Measurements from ENCODE around the gene RPLP1. TPM values are rescaled to one million over a fixed set of nuclear protein-coding genes. Genes with fewer than 3 reads are reported as not detected.

RPLP1 gene
- total RNA-seq, 1 donor from 2014 or later = 994 TPM

DNA sequence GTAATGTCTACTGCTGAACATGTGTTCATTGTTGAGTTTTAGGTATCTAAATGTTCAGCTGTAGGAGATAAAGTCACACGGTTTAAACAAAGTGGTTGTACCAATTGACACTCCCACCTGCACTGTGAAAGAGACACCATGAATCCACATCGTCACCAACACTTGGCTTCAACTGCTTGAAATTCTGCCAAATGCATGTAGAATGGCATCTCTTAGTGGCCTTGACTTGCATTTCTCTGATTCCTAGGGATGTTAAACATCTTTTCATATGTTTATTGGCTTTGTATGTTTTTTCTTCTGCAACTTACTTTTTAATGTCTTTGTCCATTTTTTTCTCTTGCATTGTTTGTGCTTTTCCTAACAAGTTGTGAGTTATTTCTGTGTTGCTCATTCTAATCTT is 43.4 kb downstream of the RPLP1 start:
- DNase-seq (ENCODE audit: low spot score) = no peak

DNA sequence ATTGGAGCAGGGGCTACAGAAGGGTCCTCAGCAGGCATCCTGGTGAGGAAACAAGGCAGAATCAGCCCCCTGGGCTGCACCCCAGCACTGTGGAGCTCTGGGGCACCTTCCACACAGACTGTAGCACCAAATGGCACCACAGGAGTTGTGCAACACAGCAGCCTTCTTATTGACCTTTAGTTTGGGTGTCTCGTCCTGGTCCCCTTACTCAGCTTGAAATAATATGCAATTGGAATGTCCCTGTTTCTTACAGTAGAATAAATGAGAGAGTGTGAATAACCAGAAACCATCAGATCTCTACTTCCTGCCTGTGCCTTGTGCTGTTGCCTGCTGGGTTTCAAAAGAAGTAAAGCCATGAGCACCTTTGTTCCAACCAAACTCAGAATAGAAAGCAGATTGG is 44.5 kb downstream of the RPLP1 start:
- no peak for DNase-seq (ENCODE audit: low spot score)

DNA sequence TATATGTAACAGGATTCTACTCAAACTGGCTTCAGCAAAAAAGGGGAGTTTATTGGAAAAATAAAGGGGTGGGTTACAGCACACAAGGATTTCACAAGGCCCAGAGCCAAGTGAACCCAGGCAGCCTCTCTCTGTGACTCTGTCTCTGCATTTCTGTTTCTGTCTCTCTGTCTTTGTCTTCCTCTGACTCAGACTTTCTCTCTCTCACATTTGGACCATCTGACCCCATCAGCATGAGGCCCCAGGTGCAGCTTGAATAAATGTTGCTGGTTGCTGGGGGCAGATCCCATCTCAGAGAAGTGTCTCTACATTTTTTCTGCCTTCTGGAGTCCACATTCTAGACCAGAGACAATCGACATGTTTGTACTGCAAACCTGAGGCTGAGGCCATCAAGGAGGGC is 45.0 kb downstream of the RPLP1 start:
- DNase-seq (ENCODE audit: low spot score) = no peak

DNA sequence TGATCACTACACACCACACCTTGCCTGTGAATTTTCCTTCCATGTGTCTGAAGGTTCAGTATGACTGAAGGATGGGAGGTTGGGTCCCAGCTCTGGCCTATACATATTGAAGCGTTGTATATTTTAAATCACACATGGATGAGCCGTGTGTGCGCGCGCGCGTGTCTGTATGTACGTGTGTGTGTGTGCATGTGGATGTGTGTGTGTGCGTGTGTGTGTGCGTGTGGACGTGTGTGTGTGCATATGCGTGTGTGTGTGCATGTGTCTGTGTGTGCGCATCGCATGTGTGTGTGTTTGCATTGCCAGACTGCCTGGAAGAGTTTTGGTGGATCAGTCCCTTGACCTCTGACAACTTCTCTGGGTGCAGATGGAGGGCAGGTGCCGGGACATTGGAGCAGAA is 45.7 kb downstream of the RPLP1 start:
- no peak for DNase-seq (ENCODE audit: low spot score)

DNA sequence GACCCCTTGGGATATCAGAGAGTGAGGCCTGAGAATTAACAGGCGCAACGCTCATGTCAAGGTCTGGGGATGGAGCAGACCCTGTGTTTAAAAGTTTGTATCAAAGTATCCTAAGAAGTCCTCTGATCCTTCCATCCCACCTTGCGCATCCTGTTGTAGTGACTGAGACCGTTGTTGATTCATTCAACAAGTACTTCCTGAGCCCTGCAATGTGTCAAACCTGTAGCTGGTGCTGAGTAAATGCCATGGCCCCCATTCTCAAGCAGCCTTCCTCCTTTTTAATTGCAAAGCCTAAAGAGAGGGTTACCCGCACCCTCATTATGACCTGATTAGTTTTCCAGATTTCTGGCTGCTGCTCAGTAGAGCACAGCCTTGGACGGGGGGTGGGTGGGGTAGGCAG is 46.4 kb downstream of the RPLP1 start:
- no peak for DNase-seq (ENCODE audit: low spot score)

DNA sequence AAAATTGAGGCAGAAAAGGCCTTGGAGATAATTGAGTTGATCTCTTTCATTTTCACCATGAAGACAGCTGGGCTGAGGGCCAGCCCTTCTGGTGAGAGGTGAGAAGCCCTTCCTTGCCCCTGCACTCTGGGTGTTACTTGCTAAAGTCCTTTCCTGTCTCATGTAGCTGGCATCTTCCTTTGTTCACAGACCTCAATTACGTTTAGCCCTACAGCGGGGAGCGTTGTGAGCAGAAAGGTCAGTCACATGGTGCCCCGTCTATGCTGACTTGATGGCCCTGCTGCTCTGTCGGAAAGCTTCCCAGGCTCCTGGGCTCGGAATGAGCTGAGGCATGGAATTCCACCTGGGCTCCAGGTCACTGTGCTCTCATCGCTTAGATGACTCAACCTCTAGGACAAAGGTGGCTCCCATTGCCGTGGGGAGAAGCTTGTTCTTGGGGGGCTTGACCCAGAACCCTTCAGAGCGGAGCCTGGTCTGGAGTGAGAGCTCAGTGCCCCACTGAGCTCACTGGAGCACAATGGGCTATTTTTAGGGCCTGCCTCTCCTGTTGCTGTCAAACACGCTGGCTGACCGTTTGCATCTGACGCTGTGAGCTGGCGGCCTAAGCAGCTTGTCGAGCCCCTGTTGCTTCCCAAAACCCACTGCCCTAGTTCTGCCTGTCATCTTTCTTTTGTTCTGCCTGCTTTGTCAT is 47.0 kb downstream of the RPLP1 start:
- DNase-seq (ENCODE audit: low spot score) = no peak

DNA sequence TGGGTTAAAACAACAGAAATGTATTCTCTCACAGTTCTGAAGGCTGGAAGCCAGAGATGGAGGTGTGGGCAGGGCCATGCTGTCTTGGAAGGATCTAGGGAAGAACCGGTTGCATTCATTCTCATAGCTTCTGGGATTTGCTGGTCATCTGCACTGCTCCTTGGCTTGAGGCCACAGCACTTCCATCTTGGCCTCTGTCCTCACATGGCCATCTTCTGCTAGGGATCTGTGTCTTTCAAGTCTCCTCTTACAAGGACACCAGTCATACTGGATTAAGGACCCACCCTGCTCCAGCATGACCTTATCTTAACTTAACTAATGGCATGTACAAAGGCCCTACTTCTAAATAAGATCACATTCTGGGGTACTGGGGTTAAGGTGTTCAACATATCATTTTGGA is 47.7 kb downstream of the RPLP1 start:
- DNase-seq (ENCODE audit: low spot score) = no peak

DNA sequence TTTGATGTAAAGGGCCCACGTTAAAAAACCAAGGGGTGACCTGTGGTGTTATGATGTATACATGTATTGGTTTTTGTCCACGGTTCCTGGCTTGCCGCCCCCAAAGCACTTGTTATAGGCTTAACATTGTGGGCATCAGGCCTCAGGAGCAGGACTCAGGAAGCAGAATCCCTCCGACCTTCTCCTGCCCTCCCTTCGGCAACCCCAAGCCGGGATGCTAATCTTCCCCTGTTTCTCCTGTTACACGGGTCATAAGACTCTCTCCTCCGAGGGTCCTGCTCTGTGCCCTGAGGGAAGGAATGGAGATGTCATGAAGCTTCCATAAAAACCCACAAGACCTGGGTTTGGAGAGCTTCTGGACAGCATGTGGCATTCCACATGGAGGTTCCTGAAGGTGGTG is 48.8 kb downstream of the RPLP1 start:
- no peak for DNase-seq (ENCODE audit: low spot score)

DNA sequence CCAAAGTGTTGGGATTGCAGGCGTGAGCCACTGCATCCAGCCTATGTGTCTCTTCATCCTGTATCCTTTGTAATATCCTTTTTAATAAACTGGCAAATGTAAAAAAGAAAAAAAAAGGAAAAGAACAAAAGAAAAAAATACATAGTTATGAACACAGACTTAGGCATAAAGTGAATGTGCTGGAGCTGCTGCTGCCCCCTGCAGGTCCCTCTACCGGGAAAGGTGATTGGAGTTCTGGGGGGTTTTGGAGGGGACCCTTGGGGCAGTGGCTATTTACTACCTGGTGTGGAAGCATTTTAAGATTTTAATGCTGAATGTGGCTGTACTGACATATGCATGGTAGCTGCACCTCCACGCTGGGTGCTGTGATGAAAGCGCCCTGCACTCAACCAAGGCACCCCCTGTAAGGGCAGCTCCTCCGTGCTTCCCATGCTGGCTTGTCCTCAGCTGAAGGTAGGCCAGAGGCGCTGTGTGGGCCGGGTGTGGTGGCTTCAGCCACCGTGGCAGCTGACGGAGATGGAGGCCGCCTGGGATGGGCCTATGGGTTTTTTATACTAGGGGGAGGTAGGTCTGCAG is 49.9 kb downstream of the RPLP1 start:
- no peak for DNase-seq (ENCODE audit: low spot score)

DNA sequence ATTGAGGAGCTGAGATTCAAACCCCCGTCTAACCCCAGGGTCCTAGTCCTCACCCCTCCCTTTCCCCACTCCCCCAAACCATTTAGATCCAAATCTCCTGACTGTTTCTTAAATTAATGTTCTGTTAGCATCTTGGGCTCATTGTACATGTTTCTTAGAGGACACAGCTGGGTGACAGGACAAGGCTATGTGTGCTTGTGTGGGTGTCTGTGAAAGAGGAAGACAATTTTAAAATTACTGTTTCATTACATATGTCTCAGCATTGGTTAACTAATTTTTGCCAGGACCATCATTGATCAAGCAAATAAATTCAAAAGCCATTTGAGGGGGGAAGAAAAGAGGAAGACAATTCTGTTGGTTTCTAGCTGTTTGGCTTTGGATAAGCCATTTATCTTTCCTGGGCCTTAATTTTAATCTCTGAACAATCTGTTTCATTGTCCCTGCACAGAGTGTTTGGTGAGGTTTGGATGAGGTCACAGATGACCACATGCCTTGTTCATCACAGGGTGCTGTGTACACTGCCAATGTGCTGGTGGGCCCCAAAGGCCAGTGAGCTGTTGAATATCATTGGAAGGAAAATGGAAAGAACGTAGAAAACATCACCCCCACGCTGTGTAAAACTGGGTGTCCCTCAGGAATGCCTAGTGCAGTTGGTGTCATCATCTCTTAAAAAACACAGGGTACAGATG is 51.9 kb downstream of the RPLP1 start:
- DNase-seq (ENCODE audit: low spot score) = no peak

Other genes starting within 250 kb of the RPLP1 start
- 0.74 TPM for gene PAQR5, start 153.9 kb upstream of the RPLP1 start, total RNA-seq
- gene KIF23, start 38.5 kb upstream of the RPLP1 start, total RNA-seq = 1.2 TPM